ENCODE data around the gene JSRP1.

Gene JSRP1

DNA sequence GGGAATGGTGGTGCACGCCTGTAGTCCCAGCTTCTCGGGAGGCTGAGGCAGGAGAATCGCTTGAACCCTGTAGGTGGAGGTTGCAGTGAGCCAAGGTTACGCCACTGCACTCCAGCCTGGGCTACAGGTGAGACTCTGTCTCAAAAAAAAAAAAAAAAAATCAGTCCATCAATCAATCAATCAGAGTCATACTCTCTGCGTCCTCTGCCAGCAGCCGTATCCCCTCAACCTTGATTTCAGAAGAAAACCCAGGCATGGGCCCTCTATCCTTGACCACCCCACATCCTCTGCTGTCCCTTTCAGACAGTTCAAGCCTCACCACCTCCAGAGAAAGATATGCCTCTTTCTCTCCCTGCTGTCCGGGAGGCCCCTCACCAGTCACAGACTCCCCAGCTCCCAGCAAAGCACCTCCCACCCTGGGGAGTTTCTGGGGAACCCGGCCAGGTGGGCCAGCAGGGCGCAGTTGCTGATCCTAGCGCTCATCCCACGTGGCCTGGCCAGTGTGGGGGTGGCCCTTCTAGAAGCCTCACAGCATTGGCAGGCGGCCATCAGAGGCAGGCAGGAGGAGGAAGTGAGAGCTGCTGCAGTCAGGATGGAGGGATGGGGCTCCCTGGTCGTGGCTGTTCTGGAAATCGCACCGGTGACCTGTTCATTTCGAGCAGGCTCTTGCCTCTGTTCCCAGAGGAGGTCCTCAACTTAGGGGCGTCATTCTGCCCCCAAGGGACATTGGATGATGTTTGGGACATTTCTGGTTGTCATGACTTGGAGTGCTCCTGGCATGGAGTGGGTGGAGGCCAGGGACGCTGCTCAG lies 10.2 kb upstream of the JSRP1 start:
- DNase-seq, result peak; percentile 58

DNA sequence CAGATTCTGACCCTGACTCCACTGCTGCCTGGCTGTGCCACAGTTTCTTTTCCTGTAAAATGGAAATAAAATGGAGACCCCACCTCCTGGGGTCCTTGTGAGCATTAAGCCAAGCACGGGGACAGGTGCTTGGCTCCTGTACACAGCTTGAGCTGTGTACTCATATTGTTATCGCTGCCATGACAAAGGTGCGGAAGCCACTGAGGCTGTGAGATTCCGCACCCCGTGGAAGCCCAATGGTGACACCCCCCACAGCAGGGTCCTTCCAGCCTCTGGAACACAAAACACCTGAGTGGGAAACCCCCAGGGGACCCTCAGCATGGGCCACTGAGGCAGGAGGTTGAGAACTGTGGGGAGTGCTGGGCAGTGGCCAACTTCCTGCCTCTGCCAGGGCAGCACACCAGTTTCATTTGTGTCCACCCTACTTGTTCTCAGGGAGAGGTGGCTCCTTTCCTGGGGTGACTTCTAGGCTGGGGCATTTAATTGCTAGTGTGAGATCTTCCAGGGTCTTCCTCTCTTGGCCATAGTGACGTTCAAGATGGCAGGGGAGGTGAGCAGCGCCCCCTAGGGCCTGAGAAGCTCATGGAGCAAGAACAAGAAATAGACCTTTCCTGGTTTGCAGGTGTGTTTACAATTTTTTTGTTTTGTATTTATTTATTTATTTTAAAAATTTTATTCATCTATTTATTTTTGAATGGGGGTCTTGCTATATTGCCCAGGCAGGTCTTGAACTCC lies 5.4 kb upstream of the JSRP1 start:
- peak; percentile 76 for DNase-seq

DNA sequence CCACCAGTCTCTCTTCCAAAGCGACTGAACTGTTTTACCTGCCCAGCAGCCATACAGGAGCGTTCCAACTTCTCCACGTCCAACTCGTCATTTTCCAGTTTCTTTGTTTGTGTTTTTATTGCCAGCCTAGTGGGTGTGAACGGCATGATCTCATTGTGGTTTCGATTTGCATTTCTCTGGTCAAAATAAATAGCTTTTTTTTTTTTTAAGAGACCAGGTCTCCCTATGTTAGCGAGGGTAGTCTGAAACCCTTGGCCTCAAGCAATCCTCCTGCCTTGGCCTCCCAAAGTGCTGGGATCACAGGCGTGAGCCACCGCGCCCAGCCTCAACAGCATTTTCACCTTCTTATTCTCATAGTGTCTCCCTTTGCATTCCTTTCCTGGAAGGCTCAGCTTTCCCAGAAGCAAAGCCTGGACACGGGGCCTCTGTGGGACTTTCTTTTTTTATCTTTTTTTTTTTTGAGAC lies 4.2 kb upstream of the JSRP1 start:
- no peak for DNase-seq

DNA sequence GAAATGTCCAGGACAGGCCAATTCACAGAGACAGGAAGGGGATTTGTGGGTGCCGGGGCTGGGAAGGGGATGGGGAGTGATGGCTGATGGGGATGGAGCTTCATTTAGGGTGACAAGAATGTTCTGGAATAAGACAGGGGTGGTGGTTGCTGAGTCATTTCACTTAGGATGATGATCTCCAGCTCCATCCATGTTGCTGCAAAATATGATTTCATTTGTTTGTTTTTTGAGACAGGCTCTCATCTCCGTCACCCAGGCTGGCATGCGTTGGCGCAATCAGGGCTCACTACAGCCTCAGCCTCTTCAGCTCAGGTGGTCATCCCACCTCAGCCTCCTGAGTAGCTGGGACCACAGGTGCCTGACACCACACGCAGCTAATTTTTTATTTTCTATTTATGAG lies 3.1 kb upstream of the JSRP1 start:
- no peak for DNase-seq

DNA sequence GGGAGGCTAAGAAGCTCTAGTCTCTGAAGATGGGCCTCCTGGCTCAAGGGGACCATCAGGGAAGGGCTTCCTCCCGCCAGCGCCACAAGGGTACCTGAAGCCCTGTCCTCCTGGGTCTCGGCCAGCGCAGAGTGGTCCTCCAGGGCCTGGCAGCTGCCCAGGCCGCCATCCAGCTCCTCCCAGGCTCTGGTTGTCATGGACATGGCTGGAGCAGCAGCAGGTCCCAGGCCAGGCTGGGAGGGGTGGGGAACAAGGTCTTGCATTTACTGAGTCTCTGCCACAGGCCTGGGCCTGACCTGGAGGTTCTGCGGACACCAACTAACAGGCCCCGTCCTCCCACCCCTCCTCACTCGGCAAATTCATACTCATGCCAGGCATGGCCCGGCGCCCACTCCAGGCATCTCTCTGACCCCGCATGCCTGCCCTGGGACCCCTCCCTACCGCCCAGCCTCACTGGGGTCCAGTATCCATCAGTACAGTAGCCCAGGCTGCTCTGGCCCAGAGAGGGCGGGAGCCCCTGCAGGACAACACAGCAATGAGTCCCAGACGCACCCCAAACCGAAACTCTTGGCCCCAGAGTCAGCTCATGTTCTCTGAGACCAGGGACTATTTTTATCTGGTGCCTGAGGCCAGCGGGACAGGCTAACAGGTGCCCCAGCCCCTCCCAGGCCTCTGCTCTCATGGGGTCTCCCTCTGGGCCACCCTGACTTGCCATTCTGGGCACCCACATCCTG lies 938 bp downstream of the JSRP1 start:
- no peak for DNase-seq

DNA sequence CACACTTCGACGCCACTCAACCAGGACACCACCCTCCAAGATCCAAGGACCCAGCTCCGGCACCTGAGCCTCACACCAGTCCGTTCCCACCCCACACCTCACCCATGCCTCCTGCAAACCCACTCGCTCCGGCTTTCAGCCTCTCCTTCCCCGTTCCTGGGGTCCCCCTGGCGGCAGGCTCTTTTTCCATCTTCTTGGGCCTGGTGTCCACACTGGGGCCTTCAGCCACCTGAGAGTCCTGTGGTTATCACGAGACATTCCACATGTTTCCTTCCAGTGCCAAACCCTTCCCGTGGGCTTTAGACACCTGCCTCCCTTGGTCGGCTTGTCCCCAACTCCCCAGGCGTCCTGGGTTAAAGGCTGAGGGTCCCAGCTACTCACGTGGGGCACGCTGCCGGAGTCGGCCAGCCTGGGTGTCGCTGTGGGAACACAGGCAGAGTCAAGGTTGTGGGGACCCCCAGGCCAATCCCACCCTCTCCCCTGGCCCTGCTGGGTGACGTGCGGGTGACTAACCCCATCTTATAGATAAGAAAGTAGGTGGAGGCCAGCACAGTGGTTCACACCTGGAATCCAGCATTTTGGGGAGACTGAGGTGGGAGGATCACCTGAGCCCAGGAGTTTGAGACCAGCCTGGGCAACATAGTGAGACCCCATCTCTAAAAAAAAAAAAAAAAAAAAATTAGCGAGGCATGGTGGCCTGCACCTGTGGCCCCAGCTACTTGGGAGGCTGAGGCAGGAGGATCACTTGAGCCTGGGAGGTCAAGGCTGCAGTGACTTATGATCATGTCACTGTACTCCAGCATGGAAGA lies 1.9 kb downstream of the JSRP1 start:
- DNase-seq, result no peak

DNA sequence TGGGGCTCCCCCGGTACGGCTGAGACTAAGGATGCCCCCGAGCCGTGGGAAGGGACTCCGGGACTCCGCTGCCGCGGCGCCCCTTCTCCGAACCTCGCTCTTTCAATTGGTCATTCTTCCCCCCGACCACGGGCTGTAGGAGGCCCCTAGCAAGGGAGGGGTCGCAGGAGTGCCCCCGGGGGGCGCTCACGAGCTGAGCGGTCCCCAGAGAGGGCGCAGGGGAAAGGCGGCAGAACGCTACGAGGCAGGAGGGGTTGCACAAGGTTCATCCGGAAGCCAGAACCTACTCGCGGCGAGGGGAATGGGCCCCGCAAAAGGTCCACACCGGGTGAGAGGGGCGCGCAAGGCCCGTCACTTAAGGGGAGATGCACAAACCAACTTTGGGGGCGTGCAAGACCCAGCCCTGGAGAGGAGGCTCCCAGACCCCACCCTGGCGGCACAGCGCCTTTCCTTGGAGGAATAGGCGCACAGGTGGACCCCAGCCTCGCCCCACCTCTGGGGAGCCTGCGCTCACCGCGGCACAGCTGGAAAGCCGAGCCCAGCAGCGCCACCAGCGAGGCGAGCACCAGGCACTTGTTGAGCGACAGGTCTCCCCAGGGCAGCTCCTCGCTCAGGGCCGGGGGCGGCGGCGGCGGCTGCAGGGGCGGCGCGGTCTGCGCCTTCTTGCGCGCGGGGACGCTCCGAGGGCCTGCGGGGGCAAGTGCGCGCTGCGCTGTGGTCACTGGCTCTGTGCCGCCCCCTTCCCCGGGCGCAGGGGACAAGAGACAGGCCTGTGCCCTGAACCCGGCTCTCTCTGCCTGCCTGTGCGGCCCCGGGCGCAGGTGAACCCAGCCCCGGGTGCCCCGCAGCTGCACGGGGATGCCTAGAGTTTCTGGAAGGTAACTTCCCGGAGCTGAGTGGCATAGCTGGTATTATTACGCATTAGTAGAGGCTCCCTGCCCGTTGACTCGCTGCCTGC lies 2.8 kb downstream of the JSRP1 start:
- DNase-seq, result peak; percentile 44

DNA sequence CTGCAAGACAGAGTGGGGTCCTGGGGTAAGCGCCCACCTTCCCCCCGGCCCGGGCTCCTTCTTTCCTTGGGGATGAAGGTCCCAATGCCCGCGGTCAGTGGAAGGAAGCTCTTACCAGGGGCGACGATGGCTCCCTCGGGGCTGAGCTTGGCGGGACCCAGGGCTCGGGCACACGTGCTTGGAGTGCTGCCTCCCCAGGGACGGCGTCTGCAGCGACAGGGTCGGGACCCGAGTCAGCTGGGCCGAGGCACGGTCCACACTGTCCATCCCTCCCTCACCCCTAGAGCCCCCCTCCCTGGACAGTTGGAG lies 3.5 kb downstream of the JSRP1 start:
- DNase-seq, result no peak

DNA sequence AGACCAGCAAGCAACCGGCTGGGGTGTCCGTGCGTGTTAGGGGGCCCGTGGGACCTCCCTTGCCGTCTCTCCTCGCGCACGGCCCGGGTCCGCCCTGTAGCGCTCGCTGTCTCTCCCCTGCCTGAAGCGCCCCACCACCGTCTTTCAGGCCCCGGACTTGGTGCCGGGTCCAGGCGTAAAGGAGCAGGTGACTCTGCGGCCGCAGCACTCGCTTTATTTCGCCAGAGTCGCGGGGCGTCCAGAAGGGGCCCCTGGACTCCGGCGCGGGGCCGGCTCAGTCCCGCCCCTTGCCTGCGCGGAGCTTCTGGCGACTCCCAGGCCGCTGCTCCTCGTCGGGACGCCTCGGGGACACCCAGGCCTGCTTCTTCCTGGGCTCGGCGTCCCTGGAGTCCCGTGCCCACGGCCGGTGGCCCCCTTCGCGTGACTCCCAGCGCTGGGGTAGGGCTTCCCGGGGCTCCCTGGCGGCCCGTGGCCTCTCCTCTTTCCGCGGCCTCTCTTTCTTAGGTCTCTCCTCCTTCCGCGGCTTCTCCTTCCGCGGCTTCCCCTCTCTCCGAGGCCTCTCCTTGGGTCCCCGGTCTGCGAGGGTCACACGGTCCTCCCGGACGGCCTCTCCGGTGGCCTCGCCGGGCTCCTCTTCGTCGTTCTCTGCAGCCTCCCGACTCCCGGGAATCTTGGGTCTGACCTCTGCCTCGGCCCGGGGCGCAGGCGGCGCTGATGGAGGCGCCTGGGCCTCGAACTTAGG lies 4.0 kb downstream of the JSRP1 start:
- DNase-seq, result no peak

DNA sequence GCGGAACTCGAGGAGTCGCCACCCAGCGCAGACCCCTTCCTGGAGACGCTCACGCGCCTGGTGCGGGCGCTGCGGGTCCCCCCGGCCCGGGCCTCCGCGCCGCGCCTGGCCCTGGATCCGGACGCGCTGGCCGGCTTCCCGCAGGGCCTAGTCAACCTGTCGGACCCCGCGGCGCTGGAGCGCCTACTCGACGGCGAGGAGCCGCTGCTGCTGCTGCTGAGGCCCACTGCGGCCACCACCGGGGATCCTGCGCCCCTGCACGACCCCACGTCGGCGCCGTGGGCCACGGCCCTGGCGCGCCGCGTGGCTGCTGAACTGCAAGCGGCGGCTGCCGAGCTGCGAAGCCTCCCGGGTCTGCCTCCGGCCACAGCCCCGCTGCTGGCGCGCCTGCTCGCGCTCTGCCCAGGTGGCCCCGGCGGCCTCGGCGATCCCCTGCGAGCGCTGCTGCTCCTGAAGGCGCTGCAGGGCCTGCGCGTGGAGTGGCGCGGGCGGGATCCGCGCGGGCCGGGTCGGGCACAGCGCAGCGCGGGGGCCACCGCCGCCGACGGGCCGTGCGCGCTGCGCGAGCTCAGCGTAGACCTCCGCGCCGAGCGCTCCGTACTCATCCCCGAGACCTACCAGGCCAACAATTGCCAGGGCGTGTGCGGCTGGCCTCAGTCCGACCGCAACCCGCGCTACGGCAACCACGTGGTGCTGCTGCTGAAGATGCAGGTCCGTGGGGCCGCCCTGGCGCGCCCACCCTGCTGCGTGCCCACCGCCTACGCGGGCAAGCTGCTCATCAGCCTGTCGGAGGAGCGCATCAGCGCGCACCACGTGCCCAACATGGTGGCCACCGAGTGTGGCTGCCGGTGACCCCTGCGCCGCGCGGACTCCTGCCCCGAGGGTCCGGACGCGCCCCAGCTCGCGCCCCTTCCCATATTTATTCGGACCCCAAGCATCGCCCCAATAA lies 4.8 kb downstream of the JSRP1 start:
- peak; percentile 39 for DNase-seq

DNA sequence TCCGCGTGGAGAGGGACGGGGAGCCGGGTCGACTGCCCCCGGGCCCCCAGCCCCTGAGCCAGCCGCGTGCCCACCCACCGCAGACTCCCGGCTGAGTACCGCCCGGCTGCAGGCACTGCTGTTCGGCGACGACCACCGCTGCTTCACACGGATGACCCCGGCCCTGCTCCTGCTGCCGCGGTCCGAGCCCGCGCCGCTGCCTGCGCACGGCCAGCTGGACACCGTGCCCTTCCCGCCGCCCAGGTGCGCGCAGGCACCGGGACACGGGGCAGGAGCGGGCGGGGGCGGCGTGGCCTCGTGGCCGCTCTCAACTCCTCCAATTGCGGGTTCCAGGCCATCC lies 5.5 kb downstream of the JSRP1 start:
- no peak for DNase-seq

DNA sequence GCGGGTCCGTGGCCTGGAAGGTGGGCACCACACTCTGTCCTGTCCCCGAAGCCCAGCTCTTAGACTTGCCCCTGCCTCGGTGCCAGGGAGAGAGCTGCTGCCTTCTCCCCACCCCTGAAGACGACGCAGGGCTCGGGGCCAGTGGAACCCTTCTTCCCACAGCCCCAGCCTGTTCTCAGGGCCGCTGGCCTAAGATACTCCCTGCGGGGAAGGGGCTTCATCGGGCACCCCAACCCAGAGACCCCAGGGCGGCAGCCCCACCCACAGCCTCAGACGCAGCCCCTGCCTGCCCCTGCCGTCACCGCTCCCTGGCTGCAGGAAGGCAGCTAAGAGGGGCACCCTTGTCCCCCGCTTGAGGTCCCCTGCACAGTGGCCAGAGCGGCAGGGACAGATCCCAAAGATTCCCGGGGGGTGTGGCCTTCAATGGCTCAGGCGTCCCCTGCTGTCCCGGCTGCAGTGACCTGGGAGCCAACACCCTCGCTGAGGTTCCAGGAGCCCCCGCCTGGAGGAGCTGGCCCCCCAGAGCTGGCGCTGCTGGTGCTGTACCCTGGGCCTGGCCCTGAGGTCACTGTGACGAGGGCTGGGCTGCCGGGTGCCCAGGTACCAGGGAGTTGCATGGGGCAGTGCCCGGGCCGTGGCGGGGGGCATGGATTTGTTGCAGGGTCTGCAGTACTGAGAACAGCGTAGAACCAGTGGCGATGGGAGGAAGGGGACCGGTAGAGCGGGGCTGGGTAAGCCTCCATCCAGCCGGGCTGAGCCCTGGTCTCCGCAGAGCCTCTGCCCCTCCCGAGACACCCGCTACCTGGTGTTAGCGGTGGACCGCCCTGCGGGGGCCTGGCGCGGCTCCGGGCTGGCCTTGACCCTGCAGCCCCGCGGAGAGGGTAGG lies 6.1 kb downstream of the JSRP1 start:
- no peak for DNase-seq

DNA sequence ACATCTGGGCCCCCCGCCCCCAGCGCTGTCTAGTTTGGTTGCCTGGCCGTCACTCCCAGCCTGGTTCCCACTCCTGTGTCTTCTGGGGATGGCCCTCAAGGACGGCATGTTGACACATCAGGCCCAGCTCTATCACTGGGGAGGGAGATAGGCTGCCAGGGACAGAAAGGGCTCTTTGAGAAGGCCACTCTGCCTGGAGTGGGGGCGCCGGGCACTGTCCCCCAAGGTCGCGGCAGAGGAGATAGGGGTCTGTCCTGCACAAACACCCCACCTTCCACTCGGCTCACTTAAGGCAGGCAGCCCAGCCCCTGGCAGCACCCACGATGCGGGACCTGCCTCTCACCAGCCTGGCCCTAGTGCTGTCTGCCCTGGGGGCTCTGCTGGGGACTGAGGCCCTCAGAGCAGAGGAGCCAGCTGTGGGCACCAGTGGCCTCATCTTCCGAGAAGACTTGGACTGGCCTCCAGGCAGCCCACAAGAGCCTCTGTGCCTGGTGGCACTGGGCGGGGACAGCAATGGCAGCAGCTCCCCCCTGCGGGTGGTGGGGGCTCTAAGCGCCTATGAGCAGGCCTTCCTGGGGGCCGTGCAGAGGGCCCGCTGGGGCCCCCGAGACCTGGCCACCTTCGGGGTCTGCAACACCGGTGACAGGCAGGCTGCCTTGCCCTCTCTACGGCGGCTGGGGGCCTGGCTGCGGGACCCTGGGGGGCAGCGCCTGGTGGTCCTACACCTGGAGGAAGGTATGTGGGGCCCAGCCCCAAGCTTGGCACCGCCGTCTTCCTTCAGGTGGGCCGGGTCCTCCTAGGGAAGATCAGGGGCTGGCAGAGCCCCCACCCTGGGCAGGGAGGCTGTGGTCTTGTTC lies 7.0 kb downstream of the JSRP1 start, which contains the start of gene AMH:
TSS of gene AMH (plus strand) at position 314 of the 857 bp plus-strand sequence. CDS start at position 324, 10 bp downstream.
- no peak for DNase-seq

DNA sequence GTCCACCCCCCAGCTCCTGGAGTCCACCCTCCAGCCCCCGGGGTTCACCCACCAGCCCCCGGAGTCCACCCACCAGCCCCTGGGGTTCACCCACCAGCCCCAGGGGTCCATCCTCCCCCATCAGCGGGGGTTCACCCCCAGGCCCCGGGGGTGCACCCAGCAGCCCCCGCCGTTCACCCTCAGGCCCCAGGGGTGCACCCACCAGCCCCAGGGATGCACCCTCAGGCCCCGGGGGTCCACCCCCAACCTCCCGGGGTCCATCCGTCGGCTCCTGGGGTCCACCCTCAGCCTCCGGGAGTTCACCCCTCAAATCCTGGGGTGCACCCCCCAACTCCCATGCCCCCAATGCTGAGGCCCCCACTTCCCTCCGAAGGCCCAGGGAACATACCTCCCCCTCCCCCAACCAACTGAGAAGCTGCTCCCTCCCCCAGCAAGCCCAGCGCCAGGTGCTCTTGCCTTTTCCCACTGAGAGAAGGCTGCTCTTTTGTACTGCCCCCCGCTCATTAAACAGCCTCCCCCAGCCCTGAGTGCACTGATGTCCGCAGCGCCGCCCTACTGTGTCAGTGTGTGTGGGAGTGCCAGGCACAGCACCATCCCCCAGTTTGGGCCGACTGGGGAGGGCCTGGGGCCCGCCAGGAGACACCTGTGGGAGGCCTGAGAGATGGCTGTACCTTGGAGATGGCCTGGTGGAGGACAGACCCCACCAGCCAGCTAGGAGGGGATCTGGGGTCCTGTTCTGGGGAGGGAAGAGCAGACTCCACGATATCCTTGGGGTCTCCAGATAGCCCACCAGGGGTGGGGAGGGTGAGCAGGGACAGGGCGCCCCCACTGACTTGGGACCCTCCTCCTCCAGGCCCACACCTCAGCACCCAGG lies 7.8 kb downstream of the JSRP1 start:
- no peak for DNase-seq

DNA sequence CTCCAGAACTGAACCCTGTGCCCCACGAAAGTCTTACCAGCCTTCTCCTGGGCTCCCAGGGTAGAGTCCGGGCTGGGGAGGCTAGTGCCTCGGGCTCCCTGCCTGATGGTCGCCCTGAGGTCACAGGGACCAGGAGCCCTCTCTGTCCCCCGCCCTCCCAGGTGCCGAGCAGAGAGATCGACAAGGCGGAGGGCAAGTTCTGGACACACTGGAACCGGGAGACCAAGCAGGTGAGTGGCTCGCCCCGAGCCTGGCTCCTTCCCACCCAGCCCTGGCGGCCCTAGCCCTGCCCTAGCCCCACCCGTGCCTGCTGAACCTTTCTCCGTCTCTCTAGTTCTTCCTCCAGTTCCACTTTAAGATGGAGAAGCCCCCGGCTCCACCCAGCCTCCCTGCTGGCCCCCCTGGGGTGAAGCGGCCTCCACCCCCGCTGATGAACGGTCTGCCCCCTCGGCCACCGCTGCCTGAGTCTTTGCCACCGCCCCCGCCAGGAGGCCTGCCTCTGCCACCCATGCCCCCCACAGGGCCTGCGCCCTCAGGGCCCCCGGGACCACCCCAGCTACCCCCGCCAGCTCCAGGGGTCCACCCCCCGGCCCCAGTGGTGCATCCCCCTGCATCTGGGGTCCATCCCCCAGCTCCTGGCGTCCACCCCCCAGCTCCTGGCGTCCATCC lies 8.7 kb downstream of the JSRP1 start:
- no peak for DNase-seq

DNA sequence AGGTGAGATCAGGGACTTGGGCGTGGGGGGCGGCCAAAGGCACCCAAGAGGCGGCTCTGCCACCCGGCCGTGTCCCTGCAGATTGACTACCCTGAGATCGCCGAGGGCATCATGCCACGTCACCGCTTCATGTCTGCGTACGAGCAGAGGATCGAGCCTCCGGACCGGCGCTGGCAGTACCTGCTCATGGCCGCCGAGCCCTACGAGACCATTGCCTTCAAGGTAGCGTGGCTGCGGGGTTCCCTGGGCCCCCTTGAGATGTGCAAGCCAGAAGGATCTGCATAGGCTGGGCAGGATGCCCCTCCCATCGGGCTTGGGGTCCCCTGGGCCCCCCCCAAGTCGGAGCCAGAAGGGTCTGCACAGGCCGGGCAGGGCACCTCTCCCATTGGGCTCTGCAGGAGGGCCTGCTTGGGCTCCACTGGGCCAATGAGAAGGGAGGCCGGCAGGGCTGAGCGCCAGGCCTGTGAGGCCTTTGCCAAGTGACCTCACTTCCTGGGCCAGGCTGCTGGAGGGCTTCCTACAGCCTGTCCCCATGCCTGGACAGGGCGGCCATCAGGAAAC lies 9.3 kb downstream of the JSRP1 start:
- no peak for DNase-seq

Data from activated CD4-positive, alpha-beta T cell treated with anti-CD3 and anti-CD28 coated beads for 48 hours (primary cell).